WTC11 (cell line): Measurements from ENCODE around the gene INCENP.

Experiments used
- ATF3 ChIP-seq: sonication (generic); formaldehyde crosslinking; conservative IDR thresholded peaks from 2 replicates; pipeline ENCODE4 v1.8.1; 2022; ENCODE audit warnings: mild to moderate bottlenecking, missing genetic modification reagents
- CBFB ChIP-seq: sonication (generic); formaldehyde crosslinking; IDR thresholded peaks from 2 replicates; pipeline ENCODE4 v1.8.1; 2022; ENCODE audit warnings: mild to moderate bottlenecking, low read depth, missing genetic modification reagents
- CREB1 ChIP-seq: sonication (generic); formaldehyde crosslinking; IDR thresholded peaks from 2 replicates; pipeline ENCODE4 v1.8.0; 2023; ENCODE audit warnings: mild to moderate bottlenecking, missing genetic modification reagents
- CTCF ChIP-seq: fragments of 200-600 bp; IDR thresholded peaks from 2 replicates; pipeline ENCODE4 v1.8.0; 2022; ENCODE audit warnings: antibody characterized with exemption
- JUN ChIP-seq: sonication (generic); formaldehyde crosslinking; IDR thresholded peaks from 2 replicates; pipeline ENCODE4 v1.8.0; 2023; ENCODE audit warnings: mild to moderate bottlenecking, missing genetic modification reagents
- NFYB ChIP-seq: sonication (generic); formaldehyde crosslinking; conservative IDR thresholded peaks from 2 replicates; pipeline ENCODE4 v1.8.0; 2022; ENCODE audit warnings: low read depth, missing genetic modification reagents
- SMAD4 ChIP-seq: sonication (generic); formaldehyde crosslinking; IDR thresholded peaks from 2 replicates; pipeline ENCODE4 v1.8.0; 2022; ENCODE audit warnings: mild to moderate bottlenecking, missing genetic modification reagents
- SP1 ChIP-seq: sonication (generic); formaldehyde crosslinking; conservative IDR thresholded peaks from 2 replicates; pipeline ENCODE4 v1.8.1; 2022; ENCODE audit warnings: missing genetic modification reagents
- USF2 ChIP-seq: sonication (generic); formaldehyde crosslinking; IDR thresholded peaks from 2 replicates; pipeline ENCODE4 v1.8.1; 2023; ENCODE audit warnings: mild to moderate bottlenecking, missing genetic modification reagents, moderate library complexity
- ZNF263 ChIP-seq: sonication (generic); formaldehyde crosslinking; IDR thresholded peaks from 2 replicates; pipeline ENCODE4 v1.8.1; 2022; ENCODE audit warnings: low read depth, mild to moderate bottlenecking, moderate library complexity, missing genetic modification reagents
- ZNF317 ChIP-seq: sonication (generic); formaldehyde crosslinking; IDR thresholded peaks from 2 replicates; pipeline ENCODE4 v1.8.1; 2023; ENCODE audit warnings: low read depth, mild to moderate bottlenecking, moderate library complexity, missing genetic modification reagents, borderline replicate concordance
- TF ChIP-seq, protein P1 (sequence below): fragments of 250-450 bp; sonication (Bioruptor Pico); IDR thresholded peaks from 2 replicates; pipeline ENCODE4 v2.1.2; 2022; ENCODE audit warnings: mild to moderate bottlenecking, moderate library complexity

GRCh38 chr11:62108017-62108750 is 15.6 kb upstream of the INCENP start:
- TF ChIP-seq CREB1 (CRISPR knock-in tag): no peak
- TF ChIP-seq, protein P1, sequence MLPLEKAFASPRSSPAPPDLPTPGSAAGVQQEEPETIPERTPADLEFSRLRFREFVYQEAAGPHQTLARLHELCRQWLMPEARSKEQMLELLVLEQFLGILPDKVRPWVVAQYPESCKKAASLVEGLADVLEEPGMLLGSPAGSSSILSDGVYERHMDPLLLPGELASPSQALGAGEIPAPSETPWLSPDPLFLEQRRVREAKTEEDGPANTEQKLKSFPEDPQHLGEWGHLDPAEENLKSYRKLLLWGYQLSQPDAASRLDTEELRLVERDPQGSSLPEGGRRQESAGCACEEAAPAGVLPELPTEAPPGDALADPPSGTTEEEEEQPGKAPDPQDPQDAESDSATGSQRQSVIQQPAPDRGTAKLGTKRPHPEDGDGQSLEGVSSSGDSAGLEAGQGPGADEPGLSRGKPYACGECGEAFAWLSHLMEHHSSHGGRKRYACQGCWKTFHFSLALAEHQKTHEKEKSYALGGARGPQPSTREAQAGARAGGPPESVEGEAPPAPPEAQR (CRISPR knock-in tag): no peak
- peak; percentile 62 for TF ChIP-seq CTCF
- no peak for TF ChIP-seq SP1
- TF ChIP-seq NFYB (CRISPR knock-in tag): no peak
- no peak for TF ChIP-seq ATF3 (CRISPR knock-in tag)
- no peak for TF ChIP-seq SMAD4 (CRISPR knock-in tag)
- no peak for TF ChIP-seq JUN
- no peak for TF ChIP-seq ZNF263 (CRISPR knock-in tag)
- TF ChIP-seq CBFB (CRISPR knock-in tag): no peak
- TF ChIP-seq USF2 (CRISPR knock-in tag): no peak
- no peak for TF ChIP-seq ZNF317
